ENCODE results near the gene SLC45A3. TPM values are rescaled to one million over a fixed set of nuclear protein-coding genes. Genes with fewer than 3 reads are reported as not detected.

SLC45A3 gene
- total and polyA plus RNA-seq, 2 of the 8 experiments (the other 6 are each of a cell fraction or from before 2014, with no cell fraction given) = 13.0 to 14.3 TPM

- TF ChIP-seq E2F6 (IDR thresholded peaks at IDR 0.05) = no peak
- TF ChIP-seq EGR1 (IDR thresholded peaks at IDR 0.05; ENCODE audit: borderline replicate concordance, low read depth, low read length) = no peak
- no peak for TF ChIP-seq SP4 (IDR thresholded peaks at IDR 0.05; ENCODE audit: low read length)
Observed at GRCh38 chr1:205714906-205715246, 34.6 kb upstream of the SLC45A3 start (continued).

Data from H1 (cell line).